Measurements from ENCODE around the gene MTPN. TPM values are rescaled to one million over a fixed set of nuclear protein-coding genes. Genes with fewer than 3 reads are reported as not detected.
A peak's percentile ranks its signal among the peaks of the same experiment; 100 is the strongest.

The MTPN gene
- total RNA-seq, 1 experiment from 2014 or later: 217 TPM

GRCh38 chr7:135886345-135887132 is 90.6 kb downstream of the MTPN start:
- no peak for DNase-seq (ENCODE audit: low read depth)

GRCh38 chr7:135884495-135885232 is 92.5 kb downstream of the MTPN start:
- no peak for DNase-seq (ENCODE audit: low read depth)

- DNase-seq (ENCODE audit: low read depth): peak; percentile 86
These were observed 97.9 kb downstream of the MTPN start for GRCh38 chr7:135879233-135879632.

- DNase-seq (ENCODE audit: low read depth): no peak
These were observed 98.9 kb downstream of the MTPN start for GRCh38 chr7:135878284-135878683.

GRCh38 chr7:135877805-135878204 is 99.4 kb downstream of the MTPN start:
- DNase-seq (ENCODE audit: low read depth): peak; percentile 89

Other genes starting within 250 kb of the MTPN start
- gene SLC13A4, start 249.2 kb downstream of the MTPN start, total RNA-seq (2014; rRNA removed; shearing (Covaris generic)): 0.52 TPM in 1 of 2 replicates, not detected in the other
- gene FAM180A, start 228.5 kb downstream of the MTPN start, total RNA-seq (2014; rRNA removed; shearing (Covaris generic)): 1.9 and 3.4 TPM in 2 replicates

Measured in M059J (cell line).